ENCODE results near the gene PTPRR. TPM values are rescaled to one million over a fixed set of nuclear protein-coding genes. Genes with fewer than 3 reads are reported as not detected.

PTPRR gene
- polyA plus RNA-seq, 2 of the 4 experiments (the other 2 are of a cell fraction) = 0.13 to 0.15 TPM

GRCh38 chr12:70638639-70639360 lies 281.7 kb downstream of the PTPRR start:
- H3K9me3 ChIP-seq = no peaks in the 10 kb centered on the region; the same call in 2 of the 3 replicates
- no peak for FAIRE-seq
- ChIA-PET POLR2A (no interaction called here), CTCF (interaction anchor here (1.5 kb wide), 1 partner anchor 759 kb away, joined by 3 read pairs; no protein-coding TSS in a partner anchor)
- H3K4me1 ChIP-seq = no peaks in the 10 kb centered on the region; the same call in 2 of the 3 replicates
- no peak overlapping the region for H3K4me2 ChIP-seq
- WGBS (ENCODE audit: missing lambda C conversion rate) = 56% methylated on average over 1 of the region's 1 CpG
- ATAC-seq = peak; percentile 43 to 44; a peak in 3 of 6 replicates
- H3K4me3 ChIP-seq = no peak overlapping the region
- no peak overlapping the region for H3K27ac ChIP-seq
- DNase-seq (ENCODE audit: low read depth in 1 of 2, low spot score in 1 of 2) = no peak
- TF ChIP-seq CTCF (IDR thresholded peaks at IDR 0.05) (no peak), MYC (IDR thresholded peaks at IDR 0.05; ENCODE audit: borderline replicate concordance, low read length) (no peak), HDAC2 (IDR thresholded peaks at IDR 0.05) (no peak), TP53 (CRISPR knock-in tag; IDR thresholded peaks at IDR 0.05) (no peak)

DNA sequence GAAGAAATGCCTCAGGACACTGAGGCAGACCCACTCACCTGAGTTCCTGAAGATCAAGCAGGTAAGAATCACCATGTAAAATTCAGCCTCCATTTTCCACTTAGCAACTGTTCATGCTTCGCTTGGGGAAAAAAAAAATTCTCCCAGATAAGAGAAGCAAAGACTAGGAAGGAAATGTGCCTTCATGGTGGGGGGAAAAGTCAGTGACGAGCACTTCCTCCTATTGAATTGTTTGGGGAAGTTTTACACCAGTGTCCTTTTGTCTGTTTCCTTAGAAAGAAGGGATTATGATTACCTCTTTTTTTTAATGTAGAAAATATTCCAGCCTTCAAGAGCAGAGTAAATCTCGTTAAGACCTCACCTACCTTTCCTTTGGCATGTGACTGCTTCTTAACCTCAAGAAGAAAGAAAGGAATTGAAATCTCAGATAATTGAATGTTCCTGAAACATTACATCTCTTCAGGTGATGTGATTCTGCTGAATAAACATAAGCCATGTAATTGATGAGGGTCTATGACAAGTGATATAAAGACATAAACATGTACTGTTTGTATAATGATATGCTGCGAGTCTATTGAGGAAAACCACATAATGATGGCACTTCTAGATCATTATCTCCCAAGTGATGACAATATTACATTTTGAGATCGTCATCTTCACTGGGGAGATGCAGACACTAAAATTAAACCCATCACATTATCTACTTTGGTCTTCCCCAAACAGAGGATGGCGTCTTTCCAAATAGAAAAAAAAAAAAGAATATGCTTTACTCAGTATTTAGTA lies 283.0 kb downstream of the PTPRR start, which contains the start of gene PTPRB:
TSS of gene PTPRB (minus strand) at position 127 of the 783 bp plus-strand sequence. CDS start at position 93, 34 bp downstream.
- Histone ChIP-seq H3K9me3 (no peaks in the 10 kb centered on the region; the same call in 2 of the 3 replicates), H3K4me2 (no peak within 1 kb of the TSS), H3K4me1 (no peaks in the 10 kb centered on the region; the same call in 2 of the 3 replicates), H3K27ac (no peak within 1 kb of the TSS), H3K4me3 (no peak within 1 kb of the TSS)
- DNase-seq (ENCODE audit: low read depth in 1 of 2, low spot score in 1 of 2) (no peak), FAIRE-seq (no peak), ATAC-seq (no peak)
- WGBS (ENCODE audit: missing lambda C conversion rate) = 53% methylated on average over 6 of the region's 6 CpGs
- POLR2A ChIA-PET = no interaction called here
- TF ChIP-seq, protein P1, sequence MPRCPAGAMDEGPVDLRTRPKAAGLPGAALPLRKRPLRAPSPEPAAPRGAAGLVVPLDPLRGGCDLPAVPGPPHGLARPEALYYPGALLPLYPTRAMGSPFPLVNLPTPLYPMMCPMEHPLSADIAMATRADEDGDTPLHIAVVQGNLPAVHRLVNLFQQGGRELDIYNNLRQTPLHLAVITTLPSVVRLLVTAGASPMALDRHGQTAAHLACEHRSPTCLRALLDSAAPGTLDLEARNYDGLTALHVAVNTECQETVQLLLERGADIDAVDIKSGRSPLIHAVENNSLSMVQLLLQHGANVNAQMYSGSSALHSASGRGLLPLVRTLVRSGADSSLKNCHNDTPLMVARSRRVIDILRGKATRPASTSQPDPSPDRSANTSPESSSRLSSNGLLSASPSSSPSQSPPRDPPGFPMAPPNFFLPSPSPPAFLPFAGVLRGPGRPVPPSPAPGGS (IDR thresholded peaks at IDR 0.05) = no peak
- TF ChIP-seq SMC3 (IDR thresholded peaks at IDR 0.05) (no peak), HDAC2 (IDR thresholded peaks at IDR 0.05) (no peak), HOXB13 (CRISPR knock-in tag; IDR thresholded peaks at IDR 0.05; ENCODE audit: low read depth) (no peak), FOSL2 (IDR thresholded peaks at IDR 0.05) (no peak), FOSL2 (CRISPR knock-in tag; IDR thresholded peaks at IDR 0.05) (no peak), NPAS2 (CRISPR knock-in tag; IDR thresholded peaks at IDR 0.05; ENCODE audit: borderline replicate concordance) (no peak), FOSB (CRISPR knock-in tag; IDR thresholded peaks at IDR 0.05) (no peak), MAZ (IDR thresholded peaks at IDR 0.05; ENCODE audit: borderline replicate concordance, low read depth, low read length) (no peak), FOXS1 (CRISPR knock-in tag; IDR thresholded peaks at IDR 0.05) (no peak), NR3C1 (IDR thresholded peaks at IDR 0.05) (no peak), CTCF (IDR thresholded peaks at IDR 0.05) (no peak), HOXB5 (CRISPR knock-in tag; IDR thresholded peaks at IDR 0.05) (no peak), RNF2 (IDR thresholded peaks at IDR 0.05; ENCODE audit: borderline replicate concordance, low read depth) (no peak), EHMT2 (IDR thresholded peaks at IDR 0.05; ENCODE audit: low read depth) (no peak), POLR2AphosphoS2 (conservative IDR thresholded peaks at IDR 0.05; ENCODE audit: low read length) (no peak)
- CTCF ChIA-PET = interaction anchor here (1.5 kb wide), 1 partner anchor 758 kb away, joined by 3 read pairs; no protein-coding TSS in a partner anchor
